NCI-H146 treated with DMSO at 0.1 percent for 48 hours (cell line): ENCODE data around the gene MAST1.
"Not testable (repeated sequence)": the region's sequence is repeated elsewhere in the genome, so short reads cannot be mapped to it uniquely, and the experiment has no call there.

Source experiments
- DNase-seq: peaks from one replicate; lab custom pipeline; 2025; ENCODE audit not compliant: unreplicated experiment; lab: John Stamatoyannopoulos, UW

The MAST1 gene

DNA sequence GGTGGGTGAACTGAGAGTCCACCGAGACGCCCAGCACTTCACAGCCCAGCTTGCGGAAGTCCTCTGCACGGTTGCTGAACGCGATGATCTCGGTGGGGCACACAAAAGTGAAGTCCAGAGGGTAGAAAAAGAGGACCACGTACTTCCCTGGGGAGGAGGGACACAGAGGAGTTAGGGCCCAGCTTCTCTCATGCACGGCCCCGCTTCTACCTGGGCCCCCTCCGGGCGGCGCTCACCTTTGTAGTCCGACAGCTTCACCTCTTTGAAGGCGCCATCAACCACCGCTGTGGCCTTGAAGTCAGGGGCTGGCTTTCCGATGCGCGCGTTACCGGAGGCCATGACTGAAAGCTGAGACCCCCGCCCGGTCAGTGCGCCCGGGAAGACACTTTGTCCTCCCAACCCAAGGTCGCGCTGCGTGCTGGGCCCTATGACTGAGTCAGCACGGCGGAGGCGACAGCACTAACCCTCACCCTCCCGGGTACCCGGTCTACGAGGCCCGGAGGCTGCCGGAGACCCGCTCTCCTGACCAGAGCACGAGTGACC lies 37.3 kb upstream of the MAST1 start:
- DNase-seq: no peak

DNA sequence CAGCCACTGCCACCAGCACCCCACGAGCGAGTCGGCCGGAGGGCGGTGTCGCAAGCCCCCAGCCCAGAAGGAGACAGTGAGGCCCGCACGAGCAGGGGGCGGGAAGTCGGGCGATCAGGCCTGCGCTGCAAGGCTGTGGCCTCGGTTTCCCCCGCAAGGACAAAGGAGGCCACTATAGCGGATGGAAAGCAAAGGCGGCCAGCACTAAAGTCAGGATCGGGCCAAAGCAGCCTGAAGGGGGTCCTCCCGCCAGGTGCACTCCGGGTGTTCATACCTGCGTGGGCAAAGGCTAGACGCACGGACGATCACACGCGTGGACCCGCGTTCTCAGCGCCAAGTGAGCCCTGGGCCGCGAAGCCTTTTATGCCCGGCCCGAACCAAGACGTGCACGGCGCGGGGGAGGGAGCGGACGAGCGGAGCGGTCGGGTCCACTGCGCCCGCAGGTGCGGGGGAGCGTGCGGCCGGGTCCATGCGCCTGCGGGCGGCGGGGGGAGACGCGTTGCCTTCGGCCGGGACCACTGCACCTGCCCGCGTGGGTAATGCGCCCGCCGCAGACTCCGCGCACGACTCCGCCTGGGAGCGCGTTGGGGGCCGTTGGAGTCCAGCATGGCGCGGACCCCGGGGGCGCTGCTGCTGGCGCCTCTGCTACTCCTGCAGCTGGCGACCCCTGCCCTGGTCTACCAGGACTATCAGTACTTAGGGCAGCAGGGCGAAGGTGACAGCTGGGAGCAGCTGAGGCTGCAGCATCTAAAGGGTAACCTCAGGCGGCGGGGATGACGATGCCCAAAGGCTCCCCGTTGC lies 36.6 kb upstream of the MAST1 start, which contains the start of the genes PRDX2 and THSD8:
TSS of gene PRDX2 (minus strand) at position 335 of the 801 bp plus-strand sequence. CDS start 539 bp downstream, outside the sequence.
TSS of gene THSD8 (plus strand) at position 604 of the 801 bp plus-strand sequence. CDS start at position 607, 3 bp downstream.
- DNase-seq: peak; percentile 90

DNA sequence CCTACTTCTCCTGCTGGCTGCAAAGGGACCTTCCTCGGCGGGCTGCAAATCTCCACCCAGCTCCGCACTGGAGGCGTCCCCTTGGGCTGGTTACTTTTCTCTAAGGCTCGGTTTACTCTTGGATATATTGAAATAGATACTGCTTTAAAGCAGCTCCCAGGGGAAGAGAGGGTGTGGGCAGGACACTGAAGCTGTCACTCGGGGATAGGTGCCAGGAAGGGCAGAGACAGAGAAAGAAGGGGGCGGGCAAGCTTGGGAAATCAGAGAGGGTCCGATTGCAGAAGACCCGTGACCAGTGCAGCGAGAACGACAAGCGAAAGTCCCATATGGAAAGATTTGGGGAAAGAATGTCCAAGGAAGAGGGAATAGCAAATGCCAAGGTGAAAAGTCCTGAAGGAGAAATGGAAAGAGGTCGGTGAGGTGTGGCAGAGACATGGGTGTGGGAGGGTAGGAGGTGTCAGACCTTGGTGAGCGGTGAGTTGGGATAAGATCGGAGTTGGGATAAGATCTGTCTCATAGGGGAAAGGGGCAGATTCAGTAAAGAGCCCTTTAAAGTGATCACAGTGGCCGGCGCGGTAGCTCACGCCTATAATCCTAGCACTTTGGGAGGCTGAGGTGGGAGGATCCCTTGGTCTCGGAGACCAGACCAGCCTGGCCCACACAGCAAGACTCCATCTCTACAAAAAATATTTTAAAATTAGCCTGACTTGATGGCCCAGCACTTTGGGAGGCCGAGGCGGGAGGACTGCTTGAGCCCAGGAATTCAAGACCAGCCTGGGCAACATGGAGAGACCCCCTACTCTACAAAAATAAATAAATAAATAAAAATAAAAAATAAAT lies 35.8 kb upstream of the MAST1 start:
- DNase-seq: no peak

DNA sequence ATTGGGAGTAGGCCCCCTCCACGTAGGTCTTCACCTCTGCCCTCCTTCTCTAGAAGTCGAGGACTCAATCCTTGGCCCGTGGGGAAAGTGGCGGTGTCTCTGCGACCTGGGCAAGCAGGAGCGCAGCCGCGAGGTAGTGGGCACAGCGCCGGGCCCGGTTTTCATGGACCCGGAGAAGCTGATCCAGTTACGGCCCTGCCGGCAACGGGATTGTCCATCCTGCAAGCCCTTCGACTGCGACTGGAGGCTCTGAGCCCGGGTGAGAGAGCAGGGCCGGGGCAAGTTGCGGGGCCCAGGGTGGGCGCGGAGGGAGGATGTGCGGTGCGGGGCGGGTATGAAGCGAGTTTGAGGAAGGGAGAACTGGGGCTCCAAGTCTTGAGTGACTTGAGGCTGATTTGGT lies 34.3 kb upstream of the MAST1 start:
- no peak for DNase-seq

DNA sequence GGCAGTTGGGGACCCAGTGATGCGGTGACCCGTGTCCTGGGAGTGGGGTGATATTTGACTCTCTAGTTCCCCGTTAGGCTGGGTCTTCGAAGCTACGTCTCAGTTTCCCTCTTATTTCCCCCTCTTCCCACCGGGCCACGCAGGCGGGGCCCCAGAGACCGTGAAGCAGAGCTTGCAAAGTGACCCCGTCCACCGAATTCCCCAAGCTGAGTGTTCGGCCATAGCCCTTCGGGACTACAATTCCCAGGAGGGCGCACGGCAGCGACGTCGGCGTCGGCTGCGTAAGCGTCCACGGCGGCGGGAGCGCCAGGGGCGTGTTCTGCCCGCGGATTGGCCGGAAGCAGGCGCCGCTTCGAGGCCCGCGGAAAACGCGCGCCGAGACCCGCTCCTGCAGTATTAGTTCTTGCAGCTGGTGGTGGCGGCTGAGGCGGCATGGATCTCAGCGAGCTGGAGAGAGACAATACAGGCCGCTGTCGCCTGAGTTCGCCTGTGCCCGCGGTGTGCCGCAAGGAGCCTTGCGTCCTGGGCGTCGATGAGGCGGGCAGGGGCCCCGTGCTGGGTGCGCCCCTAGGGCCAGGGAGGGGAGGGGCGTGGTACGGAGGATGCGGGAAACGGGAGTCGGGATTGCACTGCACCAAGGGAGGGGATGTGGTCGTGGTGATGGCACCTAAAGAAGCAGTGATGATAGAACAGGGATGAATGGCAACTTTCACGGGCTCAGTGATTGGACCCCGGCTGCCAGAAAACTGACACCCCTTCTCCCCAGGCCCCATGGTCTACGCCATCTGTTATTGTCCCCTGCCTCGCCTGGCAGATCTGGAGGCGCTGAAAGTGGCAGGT lies 31.9 kb upstream of the MAST1 start, which contains the start of gene RNASEH2A:
TSS of gene RNASEH2A (plus strand) at position 343 of the 840 bp plus-strand sequence. CDS start at position 433, 90 bp downstream.
- DNase-seq: peak; percentile 87

DNA sequence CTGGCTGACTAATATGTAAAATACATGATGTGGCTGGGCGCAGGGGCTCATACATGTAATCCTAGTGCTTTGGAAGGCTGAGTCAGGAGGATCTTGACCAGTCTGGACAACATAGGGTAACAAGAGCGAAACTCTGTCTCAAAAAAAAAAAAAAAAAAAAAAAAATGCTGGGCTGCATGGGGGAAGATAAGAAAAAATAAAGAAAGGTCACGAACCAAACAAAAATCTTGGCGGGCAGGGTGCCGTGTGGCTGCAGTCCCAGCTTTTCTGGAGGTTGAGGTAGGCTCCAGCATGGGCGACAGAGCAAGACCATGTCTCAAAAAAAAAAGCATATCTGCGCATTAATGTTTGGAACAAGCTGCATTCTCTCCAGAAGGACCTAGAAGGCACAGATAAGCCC lies 23.2 kb upstream of the MAST1 start:
- no peak for DNase-seq

DNA sequence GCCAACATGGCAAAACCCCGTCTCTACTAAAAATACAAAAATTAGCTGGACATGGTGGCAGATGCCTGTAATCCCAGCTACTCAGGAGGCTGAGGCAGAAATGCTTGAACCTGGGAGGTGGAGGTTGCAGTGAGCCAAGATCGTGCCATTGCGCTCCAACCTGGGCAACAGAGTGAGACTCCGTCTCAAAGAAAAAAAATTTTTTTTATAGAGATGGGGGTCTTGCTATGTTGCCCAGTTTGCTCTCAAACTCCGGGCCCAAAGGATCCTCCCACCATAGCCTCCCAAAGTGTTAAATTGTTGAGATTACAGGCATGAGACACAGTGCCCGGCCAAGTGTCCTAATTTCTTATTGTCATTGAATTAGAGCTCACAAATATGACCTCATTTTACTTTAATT lies 21.1 kb upstream of the MAST1 start:
- DNase-seq: not testable (repeated sequence)

DNA sequence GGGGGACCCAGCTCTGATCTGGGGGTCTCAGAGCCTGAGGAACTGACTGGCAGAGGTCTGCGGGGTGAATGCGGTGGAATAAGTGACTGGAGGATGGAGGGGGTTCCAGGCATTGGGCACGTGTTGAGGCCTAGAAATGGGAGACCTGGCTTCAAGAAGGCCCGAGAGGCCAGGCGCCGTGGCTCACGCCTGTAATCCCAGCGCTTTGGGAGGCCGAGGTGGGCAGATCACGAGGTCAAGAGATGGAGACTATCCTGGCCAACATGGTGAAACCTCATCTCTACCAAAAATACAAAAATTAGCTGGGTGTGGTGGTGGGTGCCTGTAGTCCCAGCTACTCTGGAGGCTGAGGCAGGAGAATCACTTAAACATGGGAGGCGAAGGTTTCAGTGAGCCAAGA lies 20.5 kb upstream of the MAST1 start:
- not testable (repeated sequence) for DNase-seq

DNA sequence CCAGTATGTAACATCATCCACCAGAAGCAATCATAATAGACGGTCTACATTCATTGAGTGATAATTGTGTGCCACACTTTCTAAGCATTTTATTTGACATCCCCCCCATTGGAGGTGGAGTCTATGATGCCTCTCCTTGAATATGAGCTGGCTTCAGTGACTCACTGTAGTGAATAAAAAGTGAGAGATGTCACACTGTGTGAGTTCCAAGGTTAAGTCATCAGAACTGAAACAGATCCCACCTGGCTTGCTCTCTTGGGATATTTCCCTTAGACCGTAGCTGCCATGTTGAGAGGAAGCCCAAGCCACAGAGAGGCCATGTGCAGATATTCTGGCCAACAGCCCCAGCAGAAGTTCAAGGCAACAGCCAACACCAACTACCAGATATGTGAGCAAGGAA lies 16.6 kb upstream of the MAST1 start:
- DNase-seq: no peak

DNA sequence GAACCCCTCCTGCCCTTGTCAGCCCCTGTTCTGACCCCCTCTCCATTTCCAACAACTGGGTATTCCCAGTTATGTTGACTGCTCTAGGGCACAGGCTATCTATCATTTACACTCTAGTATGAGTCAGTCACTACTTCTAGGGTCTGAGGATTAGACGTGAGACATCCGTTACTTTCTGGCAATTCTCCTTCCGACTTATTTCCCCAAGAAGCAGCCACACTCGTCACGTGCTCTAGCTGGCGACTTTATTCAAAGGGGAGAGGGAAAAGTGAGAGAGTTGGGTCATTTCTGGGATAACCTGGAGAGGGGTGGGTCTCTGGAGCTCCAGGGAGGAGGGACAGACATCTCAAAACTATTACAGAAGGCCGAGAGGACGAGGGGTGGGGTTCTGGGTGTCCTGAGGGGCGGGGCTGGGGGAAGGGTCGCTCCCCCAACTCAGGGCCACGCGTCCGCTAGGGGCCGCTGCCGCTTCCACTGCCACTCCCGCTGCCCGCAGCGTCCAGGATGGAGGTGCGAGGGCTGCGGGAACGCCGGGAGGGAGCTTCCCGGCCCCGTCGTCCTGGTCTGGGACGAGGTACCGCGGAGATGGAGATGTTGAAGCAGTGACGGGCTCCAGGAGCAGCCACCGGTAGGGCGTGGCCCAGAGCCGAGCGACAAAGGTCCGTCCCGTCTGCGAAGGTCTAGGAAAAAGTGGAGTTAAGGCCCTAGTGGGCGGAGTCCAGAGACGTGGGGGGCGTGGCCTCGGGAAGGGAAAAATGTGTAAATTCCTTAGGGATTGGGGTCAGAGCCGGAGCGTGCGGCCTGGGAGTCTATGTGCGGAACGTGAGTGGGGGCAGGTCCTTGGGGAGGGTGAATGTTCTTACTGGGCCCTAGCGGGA lies 12.8 kb upstream of the MAST1 start:
- DNase-seq: peak; percentile 60

DNA sequence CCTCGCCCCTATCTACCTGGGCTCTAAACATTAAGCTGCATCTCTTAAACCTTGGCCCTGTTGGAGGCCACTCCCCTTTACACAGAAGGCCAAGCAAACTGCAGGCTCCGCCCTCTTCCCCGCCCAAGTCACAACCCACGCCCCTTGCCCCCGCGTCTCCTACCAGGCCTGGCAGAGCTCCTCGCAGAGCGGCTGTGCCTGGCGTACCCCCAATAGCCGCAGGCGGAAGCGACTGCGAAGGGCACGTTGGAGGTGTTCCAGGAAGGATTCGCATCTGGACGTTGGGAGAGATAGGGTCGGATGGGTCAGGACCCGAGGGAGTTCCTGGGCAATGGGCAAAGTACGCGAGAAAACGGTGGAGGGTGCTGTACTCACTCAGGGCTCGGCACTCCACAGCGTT lies 9.8 kb upstream of the MAST1 start:
- peak; percentile 16 for DNase-seq

DNA sequence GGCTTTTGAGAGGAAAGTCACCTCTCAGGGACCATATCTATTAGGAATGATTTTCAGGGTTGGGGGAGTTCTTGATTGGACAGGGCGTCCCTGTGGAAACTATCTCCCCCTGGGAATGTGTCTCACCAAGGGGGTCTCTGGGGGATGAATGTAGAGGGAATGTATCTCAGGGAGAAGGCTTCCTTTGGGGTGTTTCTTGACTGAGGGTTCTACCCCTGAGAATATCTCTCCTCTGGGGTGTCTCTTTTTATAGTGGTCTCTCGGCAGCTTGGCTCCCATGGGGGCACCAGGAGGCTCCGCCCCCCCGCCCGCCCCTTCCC lies 4.9 kb upstream of the MAST1 start:
- no peak for DNase-seq

DNA sequence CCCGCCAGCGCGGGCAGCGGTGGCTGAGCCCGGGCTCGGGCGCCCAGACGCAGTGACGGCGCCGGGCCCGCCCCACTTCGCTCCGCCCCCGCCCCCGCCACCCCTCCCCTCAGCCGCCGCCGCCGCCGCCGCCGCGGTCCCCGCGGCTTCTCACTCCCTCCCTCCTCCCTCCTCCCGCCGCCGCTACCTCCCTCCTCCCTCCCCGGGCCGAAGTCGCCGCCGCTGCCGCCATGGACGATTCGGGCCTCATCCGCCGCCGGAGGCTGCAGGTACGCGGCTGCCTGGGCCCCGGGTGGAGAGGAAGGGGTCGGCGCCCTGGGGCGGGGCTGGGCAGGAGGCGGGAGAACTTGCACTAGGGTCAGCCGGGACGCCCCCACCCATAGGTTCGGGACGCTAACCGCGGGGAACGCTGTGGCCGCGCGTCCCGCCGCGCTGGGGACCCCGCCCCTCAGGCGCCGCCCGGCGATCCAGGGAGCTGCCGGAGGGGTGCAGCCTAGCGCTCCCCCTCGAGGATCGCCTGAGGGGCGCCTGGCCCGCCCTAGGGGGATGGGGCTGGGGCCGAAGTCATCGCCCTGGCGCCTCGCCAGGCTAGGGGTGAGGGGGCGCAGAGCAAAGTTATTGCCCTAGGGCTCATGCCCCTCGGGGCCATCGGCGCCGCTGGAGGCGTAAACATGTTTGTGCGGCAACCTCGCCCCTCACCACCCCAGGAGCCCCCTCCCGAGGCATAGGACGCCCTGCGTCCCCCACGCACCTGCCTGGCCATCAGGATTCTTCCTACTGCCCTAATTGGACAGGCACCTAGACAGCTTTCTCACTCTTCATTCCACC lies 4.4 kb upstream of the MAST1 start:
- peak; percentile 75 for DNase-seq

DNA sequence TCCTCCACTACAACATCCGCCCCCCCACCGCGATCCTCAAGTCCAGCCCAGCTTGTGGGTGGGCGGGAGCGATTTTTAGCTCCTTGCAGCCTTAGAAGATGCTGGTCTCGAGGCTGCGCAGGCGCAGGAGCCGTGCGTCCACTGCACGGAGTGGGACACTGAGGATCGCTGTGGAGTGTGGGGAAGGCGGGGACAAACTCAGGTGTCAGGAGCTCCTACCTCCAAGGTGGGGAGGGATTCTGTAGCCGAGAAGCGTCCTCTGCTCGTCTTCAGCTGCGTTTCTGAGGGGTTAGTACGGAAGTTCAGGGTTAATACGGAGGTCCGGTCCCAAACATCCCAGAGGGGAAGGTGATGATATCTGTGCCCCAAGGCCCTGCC lies 3.8 kb upstream of the MAST1 start, which contains the start of gene RTBDN:
TSS of gene RTBDN (minus strand) at position 14 of the 378 bp plus-strand sequence. CDS start 4,600 bp downstream, outside the sequence.
- DNase-seq: no peak

DNA sequence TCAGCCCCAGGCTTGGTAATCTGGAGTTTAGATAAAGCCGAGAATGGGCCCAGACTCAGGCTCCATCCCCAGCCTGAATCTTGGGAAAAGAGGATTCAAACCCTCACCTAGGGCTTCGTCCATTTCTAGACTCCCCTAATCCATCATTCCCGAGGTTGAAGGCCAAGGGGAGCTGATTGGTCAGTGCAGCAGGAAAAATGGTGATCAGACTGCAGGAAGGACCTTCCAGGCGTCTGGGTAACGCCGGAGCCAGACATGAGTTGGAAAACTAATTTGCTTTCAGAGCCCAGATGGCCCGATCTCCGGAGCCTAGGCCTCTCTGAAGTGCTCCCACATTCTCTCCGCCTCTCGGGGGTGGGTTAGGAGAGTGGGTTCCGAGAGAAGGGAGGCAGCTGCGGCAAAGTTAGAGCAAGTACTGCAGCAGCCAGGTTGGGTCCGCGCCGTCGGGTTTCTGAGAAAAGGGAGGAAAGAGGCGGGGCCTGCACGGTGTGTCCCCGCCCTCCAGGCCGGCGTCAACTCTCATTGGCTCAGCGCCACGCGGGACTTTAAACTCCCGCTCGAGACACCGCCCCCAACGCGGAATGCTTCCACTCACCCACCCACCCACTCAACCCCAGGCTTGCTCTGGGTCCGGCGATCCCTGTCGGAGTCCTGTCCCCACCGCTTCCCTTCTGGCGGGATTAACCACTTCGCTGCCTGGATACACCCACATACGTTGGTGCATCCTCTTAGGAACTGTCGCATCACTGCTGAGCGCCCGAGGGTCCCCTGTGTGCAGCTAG lies 3.1 kb upstream of the MAST1 start:
- DNase-seq: no peak

DNA sequence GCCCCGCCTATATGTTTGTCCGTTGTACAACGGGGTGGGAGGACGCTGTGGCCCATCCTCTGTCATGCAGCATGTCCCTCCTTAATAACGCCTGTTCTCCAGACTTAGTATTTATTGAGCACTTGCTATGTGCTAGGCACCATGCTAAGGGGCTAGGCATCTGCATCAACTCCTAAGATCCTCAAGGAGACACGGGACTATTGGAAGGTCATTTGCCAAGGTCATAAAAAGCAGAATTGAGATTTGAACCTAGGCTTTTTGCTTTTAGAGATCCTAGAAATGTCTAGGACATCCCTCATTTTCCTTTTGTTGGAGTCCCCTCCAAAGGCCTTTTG lies 1.8 kb upstream of the MAST1 start:
- no peak for DNase-seq

DNA sequence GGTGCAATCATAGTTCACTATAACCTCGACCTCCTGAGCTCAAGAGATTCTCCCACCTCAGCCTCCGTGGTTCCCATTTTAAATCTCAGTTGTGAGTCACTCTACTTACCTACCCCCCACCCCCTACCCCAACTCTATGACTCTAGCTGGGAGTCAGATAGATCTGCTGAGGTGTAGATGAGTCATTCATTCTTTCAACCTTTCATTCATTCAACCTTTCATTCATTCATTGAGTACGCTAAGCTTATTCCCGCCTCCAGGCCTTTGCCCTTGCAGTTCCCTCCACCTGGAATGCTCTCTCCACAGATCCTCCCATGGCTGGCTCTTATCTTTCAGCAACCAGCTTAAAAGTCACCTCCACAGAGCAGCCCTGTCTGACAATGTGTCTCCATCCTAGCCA lies 1.1 kb upstream of the MAST1 start:
- DNase-seq: no peak
